Hepatocyte (in vitro differentiated cells): ENCODE data around the gene SLFNL1.

Source experiments
- EZH2 ChIP-seq: fragments of 200-600 bp; sonication (generic); IDR thresholded peaks from 2 replicates; pipeline ENCODE4 v1.6.1; 2016; ENCODE audit warnings: antibody characterized with exemption, mild to moderate bottlenecking, borderline replicate concordance
- TF ChIP-seq, protein P1 (sequence below): fragments of 200-600 bp; sonication (generic); IDR thresholded peaks from 2 replicates; pipeline ENCODE4 v1.5.1; 2016; ENCODE audit warnings: antibody characterized with exemption, mild to moderate bottlenecking; ENCODE audit not compliant: poor library complexity

DNA sequence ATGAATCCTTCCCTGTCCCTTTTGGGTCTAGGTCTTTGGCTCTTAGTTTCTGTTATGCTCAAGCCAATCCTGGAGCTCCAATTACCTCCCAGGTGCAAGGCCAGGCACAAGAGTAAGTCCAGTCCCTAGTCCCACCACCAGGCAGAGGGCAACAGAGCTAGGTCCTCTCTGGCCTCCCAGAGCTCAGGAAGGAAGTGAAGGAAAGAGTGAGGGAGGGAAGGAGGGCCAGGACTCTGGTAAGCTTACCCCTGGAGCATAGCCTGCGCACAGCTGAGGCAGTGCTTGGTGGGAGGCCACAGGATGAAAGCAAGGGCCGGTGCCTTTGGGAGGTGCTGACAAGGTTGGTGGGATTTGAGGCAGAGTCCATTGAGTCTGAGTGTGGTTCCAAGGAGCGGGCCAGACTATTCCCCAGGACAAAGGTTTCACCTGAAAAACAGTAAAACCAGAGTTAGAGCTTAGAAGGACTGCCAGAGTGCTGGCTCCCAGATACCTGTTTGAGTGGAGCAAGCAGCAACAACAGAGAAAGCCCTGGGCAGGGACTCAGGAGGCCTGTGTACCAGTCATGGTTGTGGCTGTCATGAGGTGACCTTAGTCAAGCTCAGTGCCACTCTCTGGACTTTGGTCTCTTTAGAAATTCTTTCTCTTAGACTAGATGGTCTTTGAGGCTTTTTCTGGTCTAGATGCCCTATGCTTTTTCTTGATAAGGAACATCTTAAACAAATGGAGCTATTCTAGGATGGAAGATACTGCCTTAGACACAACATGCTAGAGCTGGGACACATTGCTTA is 15.8 kb upstream of the SLFNL1 start:
- TF ChIP-seq, protein P1, sequence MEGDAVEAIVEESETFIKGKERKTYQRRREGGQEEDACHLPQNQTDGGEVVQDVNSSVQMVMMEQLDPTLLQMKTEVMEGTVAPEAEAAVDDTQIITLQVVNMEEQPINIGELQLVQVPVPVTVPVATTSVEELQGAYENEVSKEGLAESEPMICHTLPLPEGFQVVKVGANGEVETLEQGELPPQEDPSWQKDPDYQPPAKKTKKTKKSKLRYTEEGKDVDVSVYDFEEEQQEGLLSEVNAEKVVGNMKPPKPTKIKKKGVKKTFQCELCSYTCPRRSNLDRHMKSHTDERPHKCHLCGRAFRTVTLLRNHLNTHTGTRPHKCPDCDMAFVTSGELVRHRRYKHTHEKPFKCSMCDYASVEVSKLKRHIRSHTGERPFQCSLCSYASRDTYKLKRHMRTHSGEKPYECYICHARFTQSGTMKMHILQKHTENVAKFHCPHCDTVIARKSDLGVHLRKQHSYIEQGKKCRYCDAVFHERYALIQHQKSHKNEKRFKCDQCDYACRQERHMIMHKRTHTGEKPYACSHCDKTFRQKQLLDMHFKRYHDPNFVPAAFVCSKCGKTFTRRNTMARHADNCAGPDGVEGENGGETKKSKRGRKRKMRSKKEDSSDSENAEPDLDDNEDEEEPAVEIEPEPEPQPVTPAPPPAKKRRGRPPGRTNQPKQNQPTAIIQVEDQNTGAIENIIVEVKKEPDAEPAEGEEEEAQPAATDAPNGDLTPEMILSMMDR: no peak
- no peak for TF ChIP-seq EZH2
